Endothelial cell (in vitro differentiated cells): Measurements from ENCODE around the gene KLHL13. TPM values are rescaled to one million over a fixed set of nuclear protein-coding genes. Genes with fewer than 3 reads are reported as not detected.

Experiments
- DNase-seq: peaks from one replicate; pipeline ENCODE4 v3.0.0; 2021; ENCODE audit warnings: low spot score
- H3K27ac Mint-ChIP-seq: one replicate; pipeline ENCODE4 v1.8.0; 2021; ENCODE audit warnings: mixed read lengths, inconsistent platforms; ENCODE audit not compliant: unreplicated experiment
- H3K27me3 Mint-ChIP-seq: one replicate; pipeline ENCODE4 v1.8.0; 2021; ENCODE audit warnings: mild to moderate bottlenecking, moderate library complexity, mixed read lengths, inconsistent platforms; ENCODE audit not compliant: unreplicated experiment
- H3K36me3 Mint-ChIP-seq: one replicate; pipeline ENCODE4 v1.8.0; 2021; ENCODE audit warnings: mild to moderate bottlenecking, low read depth, mixed read lengths, inconsistent platforms; ENCODE audit not compliant: unreplicated experiment
- H3K4me1 Mint-ChIP-seq: one replicate; pipeline ENCODE4 v1.8.0; 2021; ENCODE audit warnings: mild to moderate bottlenecking, mixed read lengths, inconsistent platforms; ENCODE audit not compliant: unreplicated experiment
- H3K4me3 Mint-ChIP-seq: one replicate; pipeline ENCODE4 v1.8.0; 2021; ENCODE audit warnings: mild to moderate bottlenecking, mixed read lengths, inconsistent platforms; ENCODE audit not compliant: unreplicated experiment
- H3K9me3 Mint-ChIP-seq: one replicate; pipeline ENCODE4 v1.8.0; 2021; ENCODE audit warnings: mixed read lengths, inconsistent platforms; ENCODE audit not compliant: unreplicated experiment
- CTCF ChIP-seq: fragments of 200-600 bp; sonication (generic); IDR thresholded peaks from one replicate; pipeline ENCODE4 v1.5.0; 2021; ENCODE audit warnings: antibody characterized with exemption; ENCODE audit not compliant: unreplicated experiment
- total RNA-seq: library from RNA; stranded (reverse); fragmentation: NEBNext Ultra II Directional; extraction: Animal tissue kit (Norgen Biotek cat#: 25700); gene quantifications from one replicate; pipeline ENCODE4 v1.2.1, GENCODE V29; 2021; ENCODE audit not compliant: unreplicated experiment

KLHL13 gene
- total RNA-seq, 1 donor from 2014 or later = 1.7 TPM

GRCh38 chrX:118062048-118062789 is 54.4 kb downstream of the KLHL13 start:
- no peak for DNase-seq
- Mint-ChIP-seq H3K4me1 (no peaks in the 10 kb centered on the region), H3K9me3 (no peaks in the 10 kb centered on the region), H3K27me3 (no peaks in the 10 kb centered on the region), H3K4me3 (no peak overlapping the region), H3K27ac (no peak overlapping the region), H3K36me3 (no peaks in the 10 kb centered on the region)
- no peak for TF ChIP-seq CTCF

GRCh38 chrX:118058924-118059323 is 57.7 kb downstream of the KLHL13 start:
- DNase-seq = no peak
- Mint-ChIP-seq H3K4me1 (no peaks in the 10 kb centered on the region), H3K4me3 (no peak overlapping the region), H3K27ac (no peak overlapping the region), H3K9me3 (no peaks in the 10 kb centered on the region), H3K27me3 (no peaks in the 10 kb centered on the region), H3K36me3 (no peaks in the 10 kb centered on the region)
- no peak for TF ChIP-seq CTCF

GRCh38 chrX:118056870-118057269 is 59.7 kb downstream of the KLHL13 start:
- Mint-ChIP-seq H3K4me3 (no peak overlapping the region), H3K27me3 (no peaks in the 10 kb centered on the region), H3K9me3 (no peaks in the 10 kb centered on the region), H3K4me1 (no peaks in the 10 kb centered on the region), H3K36me3 (no peaks in the 10 kb centered on the region), H3K27ac (no peak overlapping the region)
- TF ChIP-seq CTCF = no peak
- DNase-seq = no peak

- Mint-ChIP-seq H3K9me3 (no peaks in the 10 kb centered on the region), H3K36me3 (no peaks in the 10 kb centered on the region), H3K27ac (no peak overlapping the region), H3K4me1 (no peaks in the 10 kb centered on the region), H3K4me3 (no peak overlapping the region), H3K27me3 (peaks cover 1% of the 10 kb centered on the region)
- DNase-seq = no peak
- no peak for TF ChIP-seq CTCF
These were observed 66.9 kb downstream of the KLHL13 start for GRCh38 chrX:118049713-118050112.

GRCh38 chrX:118047446-118048186 is 69.0 kb downstream of the KLHL13 start:
- Mint-ChIP-seq H3K27me3 (peaks cover 1% of the 10 kb centered on the region), H3K4me3 (no peak overlapping the region), H3K9me3 (no peaks in the 10 kb centered on the region), H3K4me1 (no peaks in the 10 kb centered on the region), H3K27ac (no peak overlapping the region), H3K36me3 (no peaks in the 10 kb centered on the region)
- no peak for DNase-seq
- no peak for TF ChIP-seq CTCF
